Body of pancreas (tissue), 4 donors: ENCODE data around the gene THADA.

Source experiments
- POLR2A ChIP-seq, 3 donors: fragments of 450-650 bp; IDR thresholded peaks; one replicate each; pipeline ENCODE4 v1.6.1; 2016; ENCODE audit warnings: antibody characterized with exemption in 3 of 3, mild to moderate bottlenecking in 2 of 3
- TF ChIP-seq, protein P1 (sequence below), 7 experiments: fragments of 450-650 bp in 4 of 7; fragments of 200-600 bp in 3 of 7; sonication (generic) in 3 of 7; IDR thresholded peaks; one replicate each; pipeline ENCODE4 v1.5.1; 2016 to 2019; ENCODE audit warnings: antibody characterized with exemption in 7 of 7

DNA sequence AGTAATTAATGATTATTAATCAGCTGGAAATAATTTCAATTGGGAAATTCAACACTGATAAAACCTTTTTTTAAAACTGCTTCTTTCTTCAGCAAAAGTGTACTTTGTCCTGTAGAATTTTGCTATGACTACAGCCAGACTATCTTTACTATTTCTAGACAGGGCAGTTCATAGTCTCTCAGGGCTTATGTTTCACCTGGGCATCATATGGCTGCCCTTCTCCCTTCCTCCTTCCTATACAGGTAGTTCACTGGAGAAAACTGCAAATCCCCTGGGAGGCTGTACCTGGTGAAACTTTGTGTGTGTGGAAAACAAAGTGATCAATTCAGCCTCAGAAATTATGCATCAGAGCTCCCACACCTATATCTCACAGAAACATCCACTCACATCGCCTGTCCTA is 38.6 kb downstream of the THADA start:
- TF ChIP-seq, protein P1, sequence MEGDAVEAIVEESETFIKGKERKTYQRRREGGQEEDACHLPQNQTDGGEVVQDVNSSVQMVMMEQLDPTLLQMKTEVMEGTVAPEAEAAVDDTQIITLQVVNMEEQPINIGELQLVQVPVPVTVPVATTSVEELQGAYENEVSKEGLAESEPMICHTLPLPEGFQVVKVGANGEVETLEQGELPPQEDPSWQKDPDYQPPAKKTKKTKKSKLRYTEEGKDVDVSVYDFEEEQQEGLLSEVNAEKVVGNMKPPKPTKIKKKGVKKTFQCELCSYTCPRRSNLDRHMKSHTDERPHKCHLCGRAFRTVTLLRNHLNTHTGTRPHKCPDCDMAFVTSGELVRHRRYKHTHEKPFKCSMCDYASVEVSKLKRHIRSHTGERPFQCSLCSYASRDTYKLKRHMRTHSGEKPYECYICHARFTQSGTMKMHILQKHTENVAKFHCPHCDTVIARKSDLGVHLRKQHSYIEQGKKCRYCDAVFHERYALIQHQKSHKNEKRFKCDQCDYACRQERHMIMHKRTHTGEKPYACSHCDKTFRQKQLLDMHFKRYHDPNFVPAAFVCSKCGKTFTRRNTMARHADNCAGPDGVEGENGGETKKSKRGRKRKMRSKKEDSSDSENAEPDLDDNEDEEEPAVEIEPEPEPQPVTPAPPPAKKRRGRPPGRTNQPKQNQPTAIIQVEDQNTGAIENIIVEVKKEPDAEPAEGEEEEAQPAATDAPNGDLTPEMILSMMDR (IDR thresholded peaks at IDR 0.05): no peak
- TF ChIP-seq POLR2A (IDR thresholded peaks at IDR 0.05): no peak
